ENCODE results near the gene PRKCZ. TPM values are rescaled to one million over a fixed set of nuclear protein-coding genes. Genes with fewer than 3 reads are reported as not detected.
A peak's percentile ranks its signal among the peaks of the same experiment; 100 is the strongest.

Gene PRKCZ
- total RNA-seq, 2 experiments from 2014 or later, result 13.2 to 14.7 TPM

- H3K4me3 Mint-ChIP-seq, result no peak overlapping the region
- intact Hi-C loops (cut with micrococcal nuclease), result loop anchor here (1.0 kb wide), 1 partner anchor 15 kb away; no protein-coding TSS in a partner anchor
Observed at GRCh38 chr1:2148691-2149090, 98.5 kb downstream of the PRKCZ start.

GRCh38 chr1:2150801-2151200 is 100.6 kb downstream of the PRKCZ start:
- DNase-seq, result no peak
- peaks cover 8% of the 10 kb centered on the region for H3K4me1 Mint-ChIP-seq (ENCODE audit: low read depth)
- intact Hi-C loops (cut with micrococcal nuclease), result no loop called here
- H3K36me3 Mint-ChIP-seq, result peaks cover 9% of the 10 kb centered on the region
- CTCF ChIA-PET, result interaction anchor here (0.6 to 4.2 kb wide), 6 partner anchors 11 to 106 kb away, joined by 3 to 21 read pairs (median 7); no protein-coding TSS in a partner anchor
- POLR2A ChIA-PET, result no interaction called here
- no peaks in the 10 kb centered on the region for H3K9me3 Mint-ChIP-seq
- no peak overlapping the region for H3K4me3 Mint-ChIP-seq
- H3K27ac Mint-ChIP-seq, result no peak overlapping the region
- H3K27me3 Mint-ChIP-seq, result no peaks in the 10 kb centered on the region

More at GRCh38 chr1:2148691-2149090, 98.5 kb downstream of the PRKCZ start:
- H3K9me3 Mint-ChIP-seq, result no peaks in the 10 kb centered on the region
- CTCF ChIA-PET, result interaction anchor here (1.0 to 4.2 kb wide), 3 partner anchors 9 to 234 kb away, joined by 3 to 21 read pairs (median 4); no protein-coding TSS in a partner anchor
- H3K36me3 Mint-ChIP-seq, result peaks cover 5% of the 10 kb centered on the region
- H3K27me3 Mint-ChIP-seq, result no peaks in the 10 kb centered on the region
- no peak overlapping the region for H3K27ac Mint-ChIP-seq
- POLR2A ChIA-PET, result no interaction called here
- peak; percentile 78 for DNase-seq
- H3K4me1 Mint-ChIP-seq (ENCODE audit: low read depth), result peaks cover 8% of the 10 kb centered on the region

GRCh38 chr1:2151252-2151651 is 101.0 kb downstream of the PRKCZ start:
- no peak overlapping the region for H3K4me3 Mint-ChIP-seq
- no peak for DNase-seq
- H3K27ac Mint-ChIP-seq, result no peak overlapping the region
- intact Hi-C loops (cut with micrococcal nuclease), result no loop called here
- H3K27me3 Mint-ChIP-seq, result no peaks in the 10 kb centered on the region
- CTCF ChIA-PET, result interaction anchor here (0.6 to 4.2 kb wide), 4 partner anchors 12 to 103 kb away, joined by 3 to 21 read pairs (median 6); no protein-coding TSS in a partner anchor
- no peaks in the 10 kb centered on the region for H3K9me3 Mint-ChIP-seq
- peaks cover 8% of the 10 kb centered on the region for H3K4me1 Mint-ChIP-seq (ENCODE audit: low read depth)
- peaks cover 9% of the 10 kb centered on the region for H3K36me3 Mint-ChIP-seq
- POLR2A ChIA-PET, result no interaction called here

- Mint-ChIP-seq H3K9me3 (no peaks in the 10 kb centered on the region), H3K27me3 (no peaks in the 10 kb centered on the region), H3K4me1 (ENCODE audit: low read depth) (peaks cover 8% of the 10 kb centered on the region), H3K4me3 (no peak overlapping the region), H3K36me3 (peaks cover 10% of the 10 kb centered on the region), H3K27ac (no peak overlapping the region)
- DNase-seq, result no peak
- CTCF ChIA-PET, result interaction anchor here (2.3 to 4.2 kb wide), 2 partner anchors 12 to 23 kb away, joined by 9 to 21 read pairs; no protein-coding TSS in a partner anchor
- POLR2A ChIA-PET, result no interaction called here
- intact Hi-C loops (cut with micrococcal nuclease), result no loop called here
Observed at GRCh38 chr1:2151911-2152310, 101.7 kb downstream of the PRKCZ start.

- Mint-ChIP-seq H3K9me3 (no peaks in the 10 kb centered on the region), H3K4me3 (no peak overlapping the region), H3K27me3 (no peaks in the 10 kb centered on the region), H3K4me1 (ENCODE audit: low read depth) (peaks cover 8% of the 10 kb centered on the region), H3K36me3 (peaks cover 10% of the 10 kb centered on the region), H3K27ac (peak overlapping the region; percentile 4)
- ChIA-PET CTCF (interaction anchor here (2.3 kb wide), 1 partner anchor 22 kb away, joined by 9 read pairs; no protein-coding TSS in a partner anchor), POLR2A (no interaction called here)
- DNase-seq, result peak; percentile 63
- intact Hi-C loops (cut with micrococcal nuclease), result no loop called here
Observed at GRCh38 chr1:2152954-2153353, 102.7 kb downstream of the PRKCZ start.

- no peaks in the 10 kb centered on the region for H3K27me3 Mint-ChIP-seq
- H3K4me1 Mint-ChIP-seq (ENCODE audit: low read depth), result peaks cover 8% of the 10 kb centered on the region
- H3K36me3 Mint-ChIP-seq, result peaks cover 10% of the 10 kb centered on the region
- intact Hi-C loops (cut with micrococcal nuclease), result no loop called here
- no peaks in the 10 kb centered on the region for H3K9me3 Mint-ChIP-seq
- ChIA-PET CTCF (interaction anchor here (1.4 to 1.6 kb wide), 3 partner anchors 13 to 20 kb away, joined by 3 to 6 read pairs (median 5); no protein-coding TSS in a partner anchor), POLR2A (no interaction called here)
- no peak overlapping the region for H3K27ac Mint-ChIP-seq
- H3K4me3 Mint-ChIP-seq, result no peak overlapping the region
- DNase-seq, result no peak
Observed at GRCh38 chr1:2154022-2154421, 103.8 kb downstream of the PRKCZ start.

- POLR2A ChIA-PET, result no interaction called here
- Mint-ChIP-seq H3K27me3 (no peaks in the 10 kb centered on the region), H3K9me3 (no peaks in the 10 kb centered on the region), H3K36me3 (peaks cover 10% of the 10 kb centered on the region), H3K4me3 (no peak overlapping the region), H3K27ac (no peak overlapping the region), H3K4me1 (ENCODE audit: low read depth) (peaks cover 8% of the 10 kb centered on the region)
- CTCF ChIA-PET, result interaction anchor here (1.4 to 1.6 kb wide), 3 partner anchors 15 to 19 kb away, joined by 3 to 6 read pairs (median 5); no protein-coding TSS in a partner anchor
- DNase-seq, result no peak
- intact Hi-C loops (cut with micrococcal nuclease), result no loop called here
Observed at GRCh38 chr1:2155147-2155598, 105.0 kb downstream of the PRKCZ start.

- intact Hi-C loops (cut with micrococcal nuclease), result no loop called here
- Mint-ChIP-seq H3K27me3 (no peaks in the 10 kb centered on the region), H3K9me3 (no peaks in the 10 kb centered on the region), H3K4me3 (no peak overlapping the region), H3K27ac (no peak overlapping the region), H3K36me3 (peaks cover 10% of the 10 kb centered on the region), H3K4me1 (ENCODE audit: low read depth) (peaks cover 8% of the 10 kb centered on the region)
- CTCF ChIA-PET, result no interaction called here
- POLR2A ChIA-PET, result no interaction called here
- no peak for DNase-seq
Observed at GRCh38 chr1:2155788-2156187, 105.6 kb downstream of the PRKCZ start.

GRCh38 chr1:2156866-2157265 is 106.7 kb downstream of the PRKCZ start:
- no peaks in the 10 kb centered on the region for H3K27me3 Mint-ChIP-seq
- POLR2A ChIA-PET, result no interaction called here
- H3K4me3 Mint-ChIP-seq, result no peak overlapping the region
- CTCF ChIA-PET, result interaction anchor here (1.0 kb wide), 1 partner anchor 17 kb away, joined by 5 read pairs; no protein-coding TSS in a partner anchor
- no peaks in the 10 kb centered on the region for H3K9me3 Mint-ChIP-seq
- no peak for DNase-seq
- peaks cover 8% of the 10 kb centered on the region for H3K36me3 Mint-ChIP-seq
- intact Hi-C loops (cut with micrococcal nuclease), result no loop called here
- peaks cover 8% of the 10 kb centered on the region for H3K4me1 Mint-ChIP-seq (ENCODE audit: low read depth)
- H3K27ac Mint-ChIP-seq, result no peak overlapping the region

- POLR2A ChIA-PET, result no interaction called here
- no peak overlapping the region for H3K27ac Mint-ChIP-seq
Observed at GRCh38 chr1:2157856-2158255, 107.6 kb downstream of the PRKCZ start.

GRCh38 chr1:2158272-2158671 is 108.1 kb downstream of the PRKCZ start:
- Mint-ChIP-seq H3K4me3 (no peak overlapping the region), H3K27ac (no peak overlapping the region), H3K4me1 (ENCODE audit: low read depth) (no peaks in the 10 kb centered on the region), H3K36me3 (peaks cover 6% of the 10 kb centered on the region), H3K9me3 (no peaks in the 10 kb centered on the region), H3K27me3 (no peaks in the 10 kb centered on the region)
- intact Hi-C loops (cut with micrococcal nuclease), result no loop called here
- ChIA-PET POLR2A (no interaction called here), CTCF (interaction anchor here (0.6 to 1.7 kb wide), 2 partner anchors 18 to 174 kb away, joined by 3 to 8 read pairs; no protein-coding TSS in a partner anchor)
- no peak for DNase-seq

More at GRCh38 chr1:2157856-2158255, 107.6 kb downstream of the PRKCZ start:
- intact Hi-C loops (cut with micrococcal nuclease), result no loop called here
- H3K27me3 Mint-ChIP-seq, result no peaks in the 10 kb centered on the region
- H3K36me3 Mint-ChIP-seq, result peaks cover 6% of the 10 kb centered on the region
- H3K4me1 Mint-ChIP-seq (ENCODE audit: low read depth), result peaks cover 3% of the 10 kb centered on the region
- H3K4me3 Mint-ChIP-seq, result no peak overlapping the region
- no peaks in the 10 kb centered on the region for H3K9me3 Mint-ChIP-seq
- CTCF ChIA-PET, result interaction anchor here (0.6 kb wide), 1 partner anchor 174 kb away, joined by 3 read pairs; no protein-coding TSS in a partner anchor
- no peak for DNase-seq

GRCh38 chr1:2159124-2159523 is 108.9 kb downstream of the PRKCZ start:
- Mint-ChIP-seq H3K4me3 (no peak overlapping the region), H3K36me3 (peaks cover 6% of the 10 kb centered on the region), H3K9me3 (no peaks in the 10 kb centered on the region), H3K4me1 (ENCODE audit: low read depth) (no peaks in the 10 kb centered on the region), H3K27me3 (no peaks in the 10 kb centered on the region), H3K27ac (no peak overlapping the region)
- CTCF ChIA-PET, result interaction anchor here (1.7 kb wide), 1 partner anchor 19 kb away, joined by 8 read pairs; no protein-coding TSS in a partner anchor
- intact Hi-C loops (cut with micrococcal nuclease), result no loop called here
- POLR2A ChIA-PET, result no interaction called here
- DNase-seq, result no peak

Data from activated CD4-positive, alpha-beta memory T cell treated with anti-CD3 and anti-CD28 coated beads for 36 hours (primary cell).